Measurements from ENCODE around the gene CILP2.

Gene CILP2

DNA sequence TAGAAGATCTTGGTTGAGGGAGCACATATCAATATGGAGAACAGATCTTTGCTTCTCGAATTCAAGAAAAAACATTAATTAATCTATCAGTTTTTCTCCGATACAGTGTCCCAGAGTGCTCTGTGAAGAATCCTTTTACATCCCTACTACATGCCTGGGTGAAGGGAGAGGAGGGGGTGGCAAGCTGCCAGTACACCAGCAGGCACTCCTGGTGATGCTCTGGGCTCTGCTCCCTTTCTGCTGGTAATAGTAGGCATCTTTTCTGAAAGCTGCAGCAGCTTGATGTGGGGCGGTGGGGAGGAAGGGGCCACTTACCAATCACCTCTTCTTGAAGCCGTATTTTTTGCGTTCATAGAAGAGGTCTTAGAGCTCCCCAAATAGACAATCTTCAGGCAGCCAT, 49.7 kb downstream of the CILP2 start:
- H3K4me3 ChIP-seq (ENCODE audit: low read depth, low read length), result no peak overlapping the region
- no peak for TF ChIP-seq CTCF (IDR thresholded peaks at IDR 0.05; ENCODE audit: borderline replicate concordance, insufficient read depth, low read depth, low read length)

DNA sequence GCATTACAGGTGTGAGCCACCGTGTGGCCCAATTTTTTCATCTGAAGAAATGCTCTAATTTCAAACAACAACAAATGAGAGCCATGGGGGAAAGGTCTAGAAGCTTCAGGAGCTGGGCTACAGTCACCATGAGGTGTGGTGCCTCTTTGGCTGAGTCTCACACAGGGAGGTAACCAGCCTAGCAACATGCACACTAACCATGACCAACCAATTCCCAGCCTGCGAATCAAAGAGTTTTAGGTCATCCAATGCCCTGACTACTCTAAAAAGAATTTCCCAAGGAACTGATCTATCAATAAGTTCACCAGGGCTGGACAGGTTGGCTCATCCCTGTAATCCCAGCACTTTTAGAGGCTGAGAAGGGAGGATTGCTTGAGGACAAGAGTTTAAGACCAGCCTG, 50.5 kb downstream of the CILP2 start:
- TF ChIP-seq CTCF (IDR thresholded peaks at IDR 0.05; ENCODE audit: borderline replicate concordance, insufficient read depth, low read depth, low read length), result no peak

DNA sequence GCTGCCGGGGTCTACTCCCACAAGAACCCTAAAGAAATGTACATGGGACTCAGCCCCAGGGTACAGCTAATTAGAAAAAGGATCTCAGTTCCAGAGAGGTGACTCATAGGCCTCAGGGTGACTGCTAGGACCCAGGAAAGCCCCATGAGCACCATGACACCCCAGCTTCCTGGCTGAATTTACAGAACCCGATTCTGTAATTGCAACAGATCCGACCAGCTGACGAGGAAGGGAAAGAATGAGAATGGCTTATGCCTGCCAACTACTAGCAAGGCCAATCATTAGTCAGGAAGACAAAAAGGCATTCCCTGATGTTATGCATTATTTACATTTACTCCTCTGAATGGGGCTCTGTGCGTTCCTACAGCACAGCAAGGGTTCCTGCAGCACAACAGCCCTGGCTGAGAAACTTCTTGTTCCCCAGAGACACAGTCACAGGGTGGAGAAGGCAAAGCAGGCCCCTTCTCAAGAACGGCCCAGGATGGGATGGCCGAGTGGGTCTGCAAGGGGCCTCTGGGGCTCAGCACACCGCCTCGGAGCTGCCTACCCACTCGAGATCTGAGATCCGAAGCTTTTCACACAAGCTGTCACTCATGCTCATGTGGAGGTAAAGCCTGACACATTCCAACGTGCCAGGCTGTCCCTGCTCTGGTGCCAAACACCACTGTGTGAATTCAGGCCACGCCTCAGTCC, 53.2 kb downstream of the CILP2 start:
- no peak overlapping the region for H3K4me3 ChIP-seq (ENCODE audit: low read depth, low read length)
- TF ChIP-seq CTCF (IDR thresholded peaks at IDR 0.05; ENCODE audit: borderline replicate concordance, insufficient read depth, low read depth, low read length), result no peak

More for the DNA sequence above, 50.5 kb downstream of the CILP2 start:
- no peak overlapping the region for H3K4me3 ChIP-seq (ENCODE audit: low read depth, low read length)

DNA sequence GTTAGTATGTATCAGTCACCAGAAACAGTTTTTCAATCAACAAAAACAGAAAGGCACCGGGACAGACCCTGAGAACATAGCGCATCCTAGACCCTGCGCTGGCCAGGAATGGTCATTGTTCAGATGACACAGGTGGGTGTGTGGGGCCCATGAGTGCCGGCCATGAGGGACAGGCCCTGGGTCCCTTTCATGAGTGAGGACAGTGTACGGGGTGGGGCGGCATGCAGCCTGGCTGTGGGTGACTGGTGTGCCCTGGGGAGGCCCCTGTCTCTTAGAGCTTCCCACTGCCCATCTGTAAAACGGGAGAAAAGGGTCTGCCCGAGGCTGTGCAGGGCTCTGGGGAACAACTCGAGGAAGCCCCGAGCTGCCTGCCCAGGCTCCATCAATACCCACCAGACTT, 54.6 kb downstream of the CILP2 start:
- no peak for TF ChIP-seq CTCF (IDR thresholded peaks at IDR 0.05; ENCODE audit: borderline replicate concordance, insufficient read depth, low read depth, low read length)
- H3K4me3 ChIP-seq (ENCODE audit: low read depth, low read length), result no peak overlapping the region

- no peak overlapping the region for H3K4me3 ChIP-seq (ENCODE audit: low read depth, low read length)
- no peak for TF ChIP-seq CTCF (IDR thresholded peaks at IDR 0.05; ENCODE audit: borderline replicate concordance, insufficient read depth, low read depth, low read length)
Measured at GRCh38 chr19:19594381-19594780, 56.3 kb downstream of the CILP2 start.

- no peak overlapping the region for H3K4me3 ChIP-seq (ENCODE audit: low read depth, low read length)
- no peak for TF ChIP-seq CTCF (IDR thresholded peaks at IDR 0.05; ENCODE audit: borderline replicate concordance, insufficient read depth, low read depth, low read length)
Measured at GRCh38 chr19:19595171-19595701, 57.2 kb downstream of the CILP2 start.

Measured in GM12875 (cell line).